Brain microvascular endothelial cell (primary cell): ENCODE results near the gene PLPP3.

Experiments used
- DNase-seq: peaks from one replicate; pipeline ENCODE4 v3.0.0-alpha.2; 2020
- H3K27ac ChIP-seq: fragments of 250-450 bp; sonication (Bioruptor Pico); 2 replicates; pipeline ENCODE4 v1.5.1; 2020; ENCODE audit warnings: mild to moderate bottlenecking, moderate library complexity
- H3K27me3 ChIP-seq: fragments of 250-450 bp; sonication (Bioruptor Pico); replicated peaks from 2 replicates; pipeline ENCODE4 v1.5.1; 2020; ENCODE audit warnings: mild to moderate bottlenecking
- H3K36me3 ChIP-seq: fragments of 250-450 bp; sonication (Bioruptor Pico); replicated peaks from 2 replicates; pipeline ENCODE4 v1.5.1; 2020; ENCODE audit warnings: mild to moderate bottlenecking
- H3K4me3 ChIP-seq: 2 replicates; pipeline ENCODE4 v1.5.1; 2011; ENCODE audit warnings: low read depth, mild to moderate bottlenecking, control low read depth, low read length, moderate library complexity
- CTCF ChIP-seq: IDR thresholded peaks from 2 replicates; pipeline ENCODE4 v1.5.1; 2011; ENCODE audit warnings: low read depth, mild to moderate bottlenecking, moderate library complexity, low read length, control low read depth, inconsistent platforms; ENCODE audit errors: missing control alignments
- in situ Hi-C: cut with HindIII; loops from 2 replicates; pipeline ENCODE4 v1.10.0; 2017; ENCODE audit warnings: low sequenced_read_pairs, low pct_ligation_motif_present

The PLPP3 gene

GRCh38 chr1:56578963-56579875 lies at the start of gene PLPP3:
PLPP3 (minus strand) TSS chr1:56579563; CDS start chr1:56579016, 547 bp downstream.
- Histone ChIP-seq H3K4me3 (peak within 1 kb of the TSS; percentile 82), H3K36me3 (no peaks in the 10 kb centered on the region), H3K27ac (peak within 1 kb of the TSS; percentile 60), H3K27me3 (no peaks in the 10 kb centered on the region)
- peak; percentile 48 for TF ChIP-seq CTCF
- in situ Hi-C loops = no loop called here
- DNase-seq = peak; percentile 82

DNA sequence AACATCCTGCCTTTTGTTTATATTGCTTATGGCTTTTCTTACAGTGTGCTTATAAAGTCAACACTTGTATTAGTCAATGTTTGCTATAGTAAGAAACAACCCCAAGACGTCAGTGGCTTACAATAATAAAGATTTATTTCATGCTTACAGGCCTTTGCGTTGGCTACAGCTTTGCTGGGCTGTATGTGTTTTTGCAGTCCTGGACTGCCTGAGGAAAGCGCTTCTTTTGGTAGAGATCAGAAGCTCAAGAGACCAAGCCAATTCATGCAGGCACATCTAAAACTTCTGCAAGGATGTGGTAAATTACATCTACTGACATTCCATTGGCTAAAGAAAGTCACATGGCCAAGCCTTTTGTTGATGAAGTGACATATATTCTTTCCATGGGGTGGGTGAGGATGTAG lies 48.3 kb upstream of the PLPP3 start:
- Histone ChIP-seq H3K4me3 (no peak overlapping the region), H3K27me3 (no peaks in the 10 kb centered on the region), H3K27ac (peak overlapping the region; percentile 48), H3K36me3 (no peaks in the 10 kb centered on the region)
- no peak for TF ChIP-seq CTCF
- peak; percentile 39 for DNase-seq
- in situ Hi-C loops = no loop called here

DNA sequence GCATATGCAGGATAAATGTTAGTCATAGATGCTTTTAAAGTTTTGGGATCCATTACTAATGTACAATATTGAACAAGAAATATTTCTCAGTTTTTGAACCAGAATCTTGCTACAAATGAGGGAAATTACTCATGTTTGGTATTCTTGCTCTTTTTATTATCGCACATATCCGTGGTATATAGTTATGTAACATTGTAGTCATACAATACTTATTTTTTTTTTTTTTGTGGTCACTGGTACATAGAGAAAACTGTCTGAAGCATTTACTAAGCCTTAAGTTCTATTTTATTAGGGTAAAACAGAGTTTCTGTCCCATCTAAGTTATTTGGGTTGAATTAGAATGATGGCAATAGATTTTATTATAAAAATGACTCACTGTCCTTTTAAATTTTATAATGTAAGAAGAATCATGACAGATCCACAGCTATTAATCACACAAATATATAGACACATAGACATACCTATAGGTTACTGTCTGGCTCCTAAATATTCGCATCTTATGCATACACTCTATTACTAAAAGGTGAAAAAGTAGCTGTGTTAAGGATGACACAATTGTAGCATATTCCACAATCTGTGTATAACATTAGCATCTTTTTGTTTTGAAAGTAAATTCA lies 47.8 kb upstream of the PLPP3 start:
- in situ Hi-C loops = no loop called here
- H3K36me3 ChIP-seq = no peaks in the 10 kb centered on the region
- no peak for DNase-seq
- H3K27ac ChIP-seq = peak overlapping the region; percentile 48
- H3K4me3 ChIP-seq = no peak overlapping the region
- TF ChIP-seq CTCF = no peak
- no peaks in the 10 kb centered on the region for H3K27me3 ChIP-seq

DNA sequence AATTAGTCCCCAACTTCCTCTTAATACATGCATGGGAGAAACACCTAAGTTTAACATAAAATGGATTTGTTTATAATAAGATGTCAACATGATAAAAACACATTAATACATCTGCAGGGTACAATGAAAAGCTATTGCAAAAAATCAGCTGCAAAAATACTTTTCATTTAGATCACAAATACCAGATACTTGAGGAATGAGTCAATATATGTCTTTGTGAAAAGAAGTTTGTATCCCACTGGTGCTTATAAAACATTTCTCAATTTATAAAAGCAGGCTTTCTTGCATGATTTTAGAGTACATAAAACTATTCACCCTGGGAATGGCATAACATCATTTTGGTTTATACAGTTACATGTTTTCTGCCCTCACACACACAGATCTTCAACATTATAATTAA lies 47.2 kb upstream of the PLPP3 start:
- H3K36me3 ChIP-seq = no peaks in the 10 kb centered on the region
- no peak for DNase-seq
- TF ChIP-seq CTCF = no peak
- no peak overlapping the region for H3K4me3 ChIP-seq
- H3K27ac ChIP-seq = peak overlapping the region; percentile 48
- H3K27me3 ChIP-seq = no peaks in the 10 kb centered on the region
- in situ Hi-C loops = no loop called here

DNA sequence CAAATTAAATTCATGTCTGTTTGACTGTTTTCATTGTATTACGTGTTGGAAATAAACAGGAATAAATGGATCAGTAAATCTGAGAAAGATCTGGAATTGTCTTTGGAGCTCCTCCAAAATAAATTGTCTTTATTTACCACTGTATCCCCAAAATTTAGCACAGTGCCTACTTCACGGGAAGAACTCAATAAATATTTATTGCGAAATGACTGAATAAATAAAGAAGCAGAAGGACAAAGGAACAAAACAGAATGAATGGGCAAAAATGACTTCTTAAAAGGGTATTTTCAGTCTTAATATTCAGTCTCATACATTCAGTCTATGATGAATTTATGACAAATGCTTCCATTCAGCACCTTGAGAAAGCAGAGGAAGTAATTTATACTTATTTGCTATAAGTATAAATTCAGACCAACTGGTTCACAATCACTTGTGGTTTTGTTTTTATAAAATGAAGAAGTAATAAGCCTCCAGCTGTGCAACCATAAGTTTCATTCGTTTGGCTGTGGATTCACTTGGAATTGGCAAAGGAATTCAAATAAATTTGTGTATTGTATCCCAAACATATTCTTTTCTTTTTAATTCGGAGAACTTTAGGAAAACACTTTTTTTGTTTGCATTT lies 46.6 kb upstream of the PLPP3 start:
- no peak for DNase-seq
- in situ Hi-C loops = no loop called here
- H3K36me3 ChIP-seq = no peaks in the 10 kb centered on the region
- H3K27me3 ChIP-seq = no peaks in the 10 kb centered on the region
- no peak for TF ChIP-seq CTCF
- peak overlapping the region; percentile 11 for H3K27ac ChIP-seq
- no peak overlapping the region for H3K4me3 ChIP-seq
